Measurements from ENCODE around the gene REV3L. TPM values are rescaled to one million over a fixed set of nuclear protein-coding genes. Genes with fewer than 3 reads are reported as not detected.

REV3L gene
- total RNA-seq, 4 donors from 2014 or later: 25.9 to 79.1 (median 49.0) TPM

- Histone ChIP-seq H3K9me3 (no peaks in the 10 kb centered on the region), H3K36me3 (no peaks in the 10 kb centered on the region), H3K4me3 (no peak overlapping the region), H3K27ac (no peak overlapping the region), H3K27me3 (no peaks in the 10 kb centered on the region), H3K4me1 (no peaks in the 10 kb centered on the region)
- DNase-seq (no peak), ATAC-seq (no peak)
- in situ Hi-C loops (cut with MboI; ENCODE audit: low sequenced_read_pairs in 4 of 4): loop anchor here (10.0 to 25.0 kb wide), 3 partner anchors 385 to 810 kb away; partner anchors contain the start of gene CCN6 (in 1 of the 4)
- no peak for TF ChIP-seq CTCF (IDR thresholded peaks at IDR 0.05 in 4 of 5, conservative IDR thresholded peaks at IDR 0.05 in 1 of 5)
- TF ChIP-seq POLR2A (IDR thresholded peaks at IDR 0.05): no peak
- intact Hi-C loops (cut with DNase I; ENCODE audit: low total_unique reads): no loop called here
Observed at GRCh38 chr6:111252726-111253125, 230.3 kb downstream of the REV3L start.

DNA sequence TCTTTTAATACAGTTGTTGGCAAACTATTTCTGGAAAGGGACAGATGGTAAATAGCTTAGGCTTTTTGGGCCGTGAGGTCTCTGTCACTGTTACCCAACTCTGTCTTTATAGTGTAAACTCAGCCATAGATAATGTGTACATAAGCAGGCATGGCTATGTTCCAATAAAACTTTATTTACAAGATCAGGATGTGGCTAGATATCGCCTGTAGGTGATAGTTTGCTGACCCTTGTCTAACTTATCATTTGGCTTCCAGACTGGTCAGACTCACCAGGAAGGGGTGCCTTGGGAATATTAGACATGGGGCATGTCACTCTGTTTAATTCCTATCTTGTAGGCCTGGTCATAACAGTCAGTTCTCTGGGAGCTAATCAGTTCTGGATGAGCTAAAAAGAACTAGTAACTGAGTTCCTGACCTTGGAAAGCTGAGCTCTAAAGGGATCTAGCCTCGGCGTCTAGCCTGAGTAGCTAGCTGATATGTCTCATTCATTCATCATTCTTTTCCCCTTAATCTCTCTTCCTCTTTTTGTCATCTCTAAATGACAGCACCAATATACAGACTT is 232.1 kb downstream of the REV3L start:
- DNase-seq (no peak), ATAC-seq (no peak)
- Histone ChIP-seq H3K4me3 (no peak overlapping the region), H3K27ac (no peak overlapping the region), H3K4me1 (no peaks in the 10 kb centered on the region), H3K36me3 (no peaks in the 10 kb centered on the region), H3K27me3 (no peaks in the 10 kb centered on the region), H3K9me3 (no peaks in the 10 kb centered on the region)
- intact Hi-C loops (cut with DNase I; ENCODE audit: low total_unique reads) (no loop called here), in situ Hi-C loops (cut with MboI; ENCODE audit: low sequenced_read_pairs in 4 of 4) (loop anchor here (10.0 to 25.0 kb wide), 3 partner anchors 386 to 811 kb away; partner anchors contain the start of gene CCN6 (in 1 of the 4))
- no peak for TF ChIP-seq POLR2A (IDR thresholded peaks at IDR 0.05)
- TF ChIP-seq CTCF (IDR thresholded peaks at IDR 0.05 in 4 of 5, conservative IDR thresholded peaks at IDR 0.05 in 1 of 5): no peak

Other genes starting within 250 kb of the REV3L start
- 10 to 100 TPM; 11.0 to 31.1 (median 17.3) TPM for gene TRAF3IP2, start 122.7 kb upstream of the REV3L start, total RNA-seq

All from gastrocnemius medialis (tissue), 4 donors.